WTC11 (cell line): Measurements from ENCODE around the gene PBX3. TPM values are rescaled to one million over a fixed set of nuclear protein-coding genes. Genes with fewer than 3 reads are reported as not detected.

ENCODE experiments used
- ATAC-seq: fragments of 200-7000 bp; cut with Tn5 transposase; 2 replicates; pipeline ENCODE4 v1.10.0; 2021; ENCODE audit warnings: mild to moderate bottlenecking, moderate library complexity
- CTCF ChIA-PET: fragments of 300-600 bp; sonication (Branson Sonifier 250); formaldehyde crosslinking; loops from one replicate; lab custom pipeline; 2021; ENCODE audit warnings: antibody characterized with exemption; lab: Charles Lee
- POLR2A ChIA-PET: fragments of 350-600 bp; sonication (Branson Sonifier 250); formaldehyde crosslinking; loops from one replicate; lab custom pipeline; 2021; ENCODE audit warnings: antibody characterized with exemption; lab: Charles Lee
- DNase-seq: peaks from one replicate; pipeline ENCODE4 v3.0.0; 2021; ENCODE audit warnings: low spot score
- H3K27ac Mint-ChIP-seq: 2 replicates; pipeline ENCODE4 v1.8.0; 2021; ENCODE audit warnings: mixed read lengths
- H3K27me3 Mint-ChIP-seq: 2 replicates; pipeline ENCODE4 v1.8.0; 2021; ENCODE audit warnings: low read depth, mild to moderate bottlenecking, moderate library complexity, mixed read lengths
- H3K36me3 Mint-ChIP-seq: 2 replicates; pipeline ENCODE4 v1.8.0; 2021; ENCODE audit warnings: mixed read lengths
- H3K4me1 Mint-ChIP-seq: 2 replicates; pipeline ENCODE4 v1.8.0; 2022; ENCODE audit warnings: mixed read lengths
- H3K4me3 Mint-ChIP-seq: 2 replicates; pipeline ENCODE4 v1.8.0; 2021; ENCODE audit warnings: mild to moderate bottlenecking, moderate library complexity, mixed read lengths
- H3K9me3 Mint-ChIP-seq: 2 replicates; pipeline ENCODE4 v1.8.0; 2021; ENCODE audit warnings: mixed read lengths
- AFF4 ChIP-seq: sonication (generic); formaldehyde crosslinking; IDR thresholded peaks from 2 replicates; pipeline ENCODE4 v1.8.1; 2023; ENCODE audit warnings: mild to moderate bottlenecking, missing genetic modification reagents, borderline replicate concordance
- ATF6 ChIP-seq: sonication (generic); formaldehyde crosslinking; IDR thresholded peaks from 2 replicates; pipeline ENCODE4 v1.8.1; 2023; ENCODE audit warnings: mild to moderate bottlenecking, missing genetic modification reagents
- CDX4 ChIP-seq: fragments of 250-450 bp; sonication (Bioruptor Pico); IDR thresholded peaks from 2 replicates; pipeline ENCODE4 v1.9.0; 2021; ENCODE audit warnings: moderate library complexity, mild to moderate bottlenecking, inconsistent platforms, borderline replicate concordance
- CREB1 ChIP-seq: sonication (generic); formaldehyde crosslinking; IDR thresholded peaks from 2 replicates; pipeline ENCODE4 v1.8.0; 2023; ENCODE audit warnings: mild to moderate bottlenecking, missing genetic modification reagents
- CREM ChIP-seq: sonication (generic); formaldehyde crosslinking; IDR thresholded peaks from 2 replicates; pipeline ENCODE4 v1.8.1; 2022; ENCODE audit warnings: mild to moderate bottlenecking, missing genetic modification reagents, moderate library complexity
- ELF4 ChIP-seq: sonication (generic); formaldehyde crosslinking; IDR thresholded peaks from 2 replicates; pipeline ENCODE4 v1.8.1; 2022; ENCODE audit warnings: low read depth, mild to moderate bottlenecking, moderate library complexity, missing genetic modification reagents
- FOXK1 ChIP-seq: sonication (generic); formaldehyde crosslinking; IDR thresholded peaks from 2 replicates; pipeline ENCODE4 v1.8.0; 2022; ENCODE audit warnings: mild to moderate bottlenecking, moderate library complexity, missing genetic modification reagents
- HMGA2 ChIP-seq: fragments of 250-450 bp; sonication (Bioruptor Pico); IDR thresholded peaks from 2 replicates; pipeline ENCODE4 v1.4.0; 2021; ENCODE audit warnings: mild to moderate bottlenecking, moderate library complexity
- JUN ChIP-seq: sonication (generic); formaldehyde crosslinking; IDR thresholded peaks from 2 replicates; pipeline ENCODE4 v1.8.0; 2023; ENCODE audit warnings: mild to moderate bottlenecking, missing genetic modification reagents
- MLX ChIP-seq: sonication (generic); formaldehyde crosslinking; IDR thresholded peaks from 2 replicates; pipeline ENCODE4 v1.8.1; 2023; ENCODE audit warnings: mild to moderate bottlenecking, missing genetic modification reagents, moderate library complexity
- MXD4 ChIP-seq: fragments of 250-450 bp; sonication (Bioruptor Pico); IDR thresholded peaks from 2 replicates; pipeline ENCODE4 v1.8.0; 2021; ENCODE audit warnings: mild to moderate bottlenecking, moderate library complexity, borderline replicate concordance
- NR2C2 ChIP-seq: sonication (generic); formaldehyde crosslinking; IDR thresholded peaks from 2 replicates; pipeline ENCODE4 v1.8.0; 2022; ENCODE audit warnings: mild to moderate bottlenecking, missing genetic modification reagents
- PRDM15 ChIP-seq: sonication (generic); formaldehyde crosslinking; IDR thresholded peaks from 2 replicates; pipeline ENCODE4 v1.8.0; 2022; ENCODE audit warnings: missing genetic modification reagents
- RORB ChIP-seq: fragments of 250-450 bp; sonication (Bioruptor Pico); IDR thresholded peaks from 2 replicates; pipeline ENCODE4 v1.9.0; 2021; ENCODE audit warnings: mild to moderate bottlenecking
- TCF7 ChIP-seq: sonication (generic); formaldehyde crosslinking; IDR thresholded peaks from 2 replicates; pipeline ENCODE4 v1.8.0; 2022; ENCODE audit warnings: mild to moderate bottlenecking, low read depth, missing genetic modification reagents, moderate library complexity
- ZMAT4 ChIP-seq: fragments of 250-450 bp; sonication (Bioruptor Pico); IDR thresholded peaks from 2 replicates; pipeline ENCODE4 v1.9.0; 2021; ENCODE audit warnings: mild to moderate bottlenecking
- ZNF281 ChIP-seq: sonication (generic); formaldehyde crosslinking; IDR thresholded peaks from 2 replicates; pipeline ENCODE4 v1.8.0; 2023; ENCODE audit warnings: mild to moderate bottlenecking, missing genetic modification reagents
- ZNF671 ChIP-seq: fragments of 250-450 bp; sonication (Bioruptor Pico); IDR thresholded peaks from 2 replicates; pipeline ENCODE4 v1.8.0; 2021; ENCODE audit warnings: mild to moderate bottlenecking
- total RNA-seq: library from RNA; stranded (reverse); gene quantifications from 3 replicates; pipeline ENCODE4 v1.2.3, GENCODE V29; 2021

Gene PBX3
- total RNA-seq, 1 experiment from 2014 or later = 48.5 TPM

GRCh38 chr9:125894566-125894965, 147.4 kb downstream of the PBX3 start:
- POLR2A ChIA-PET = no interaction called here
- H3K9me3 Mint-ChIP-seq = no peaks in the 10 kb centered on the region
- TF ChIP-seq CDX4 (CRISPR knock-in tag) (peak; percentile 81), NR2C2 (CRISPR knock-in tag) (no peak)
- no peak overlapping the region for H3K4me3 Mint-ChIP-seq
- H3K27ac Mint-ChIP-seq = no peak overlapping the region
- ATAC-seq (no peak), DNase-seq (no peak)
- CTCF ChIA-PET = no interaction called here
- peaks cover 68% of the 10 kb centered on the region for H3K4me1 Mint-ChIP-seq
- H3K36me3 Mint-ChIP-seq = no peaks in the 10 kb centered on the region
- H3K27me3 Mint-ChIP-seq = no peaks in the 10 kb centered on the region; the same call in 1 of the 2 replicates

- H3K27ac Mint-ChIP-seq = no peak overlapping the region
- DNase-seq (no peak), ATAC-seq (no peak)
- TF ChIP-seq HMGA2 (CRISPR knock-in tag) (no peak), JUN (no peak), TCF7 (CRISPR knock-in tag) (no peak), RORB (no peak), CREB1 (no peak), ZNF671 (CRISPR knock-in tag) (no peak), FOXK1 (CRISPR knock-in tag) (no peak), ZMAT4 (no peak), AFF4 (no peak), MLX (CRISPR knock-in tag) (no peak), MXD4 (CRISPR knock-in tag) (no peak), PRDM15 (no peak)
- ChIA-PET CTCF (interaction anchor here (0.6 kb wide), 1 partner anchor 108 kb away, joined by 4 read pairs; no protein-coding TSS in a partner anchor), POLR2A (no interaction called here)
- no peaks in the 10 kb centered on the region for H3K27me3 Mint-ChIP-seq
- no peaks in the 10 kb centered on the region for H3K9me3 Mint-ChIP-seq
- no peak overlapping the region for H3K4me3 Mint-ChIP-seq
- no peaks in the 10 kb centered on the region for H3K36me3 Mint-ChIP-seq
- H3K4me1 Mint-ChIP-seq = peaks cover 66% of the 10 kb centered on the region
Measured at GRCh38 chr9:125896404-125896803, 149.2 kb downstream of the PBX3 start.

- Mint-ChIP-seq H3K36me3 (no peaks in the 10 kb centered on the region), H3K4me3 (no peak overlapping the region), H3K4me1 (peaks cover 66% of the 10 kb centered on the region), H3K27me3 (no peaks in the 10 kb centered on the region), H3K27ac (no peak overlapping the region), H3K9me3 (no peaks in the 10 kb centered on the region)
- no peak for DNase-seq
- ChIA-PET POLR2A (no interaction called here), CTCF (no interaction called here)
- no peak for ATAC-seq
- no peak for TF ChIP-seq ELF4 (CRISPR knock-in tag)
- TF ChIP-seq ZNF281 (CRISPR knock-in tag) = no peak
- TF ChIP-seq CREM = no peak
- no peak for TF ChIP-seq ATF6 (CRISPR knock-in tag)
Measured at GRCh38 chr9:125896964-125897363, 149.8 kb downstream of the PBX3 start.
